ENCODE results near the gene ARHGEF10L.

- no peak for TF ChIP-seq CTCF (IDR thresholded peaks at IDR 0.05; ENCODE audit: insufficient read depth, low read length, poor library complexity, severe bottlenecking)
- no peak for TF ChIP-seq EZH2phosphoT487 (conservative IDR thresholded peaks at IDR 0.05; ENCODE audit: low read length)
These were observed 128.7 kb downstream of the ARHGEF10L start for GRCh38 chr1:17668195-17668594.
